Left lung (tissue), 10 donors: ENCODE data around the gene SOD3. TPM values are rescaled to one million over a fixed set of nuclear protein-coding genes. Genes with fewer than 3 reads are reported as not detected.

Experiments
- ATAC-seq: fragments of 200-7000 bp; cut with Tn5 transposase; one replicate; pipeline ENCODE4 v1.9.1; 2020; ENCODE audit warnings: moderate library complexity
- DNase-seq, 4 donors: peaks; one replicate each; pipeline ENCODE4 v3.0.0-alpha.2; 2013 to 2020
- H3K27ac ChIP-seq, 2 donors: fragments of 200-600 bp; sonication (generic) in 1 of 2; one replicate each; pipeline versions ENCODE4 v1.5.0 to v1.8.0; 2020 to 2021
- H3K27me3 ChIP-seq, 2 donors: fragments of 200-600 bp; sonication (generic) in 1 of 2; one replicate each; pipeline versions ENCODE4 v1.5.0 to v1.8.0; 2020 to 2021
- H3K36me3 ChIP-seq, 2 donors: fragments of 200-600 bp; sonication (generic) in 1 of 2; one replicate each; pipeline versions ENCODE4 v1.5.0 to v1.8.0; 2020 to 2021
- H3K4me1 ChIP-seq, 2 donors: fragments of 200-600 bp; one replicate each; pipeline ENCODE4 v1.8.0; 2021
- H3K4me3 ChIP-seq, 2 donors: fragments of 200-600 bp; sonication (generic) in 1 of 2; one replicate each; pipeline versions ENCODE4 v1.5.0 to v1.8.0; 2020 to 2021; ENCODE audit warnings: mild to moderate bottlenecking in 1 of 2
- H3K9me3 ChIP-seq, 2 donors: fragments of 200-600 bp; sonication (generic) in 1 of 2; one replicate each; pipeline versions ENCODE4 v1.5.0 to v1.8.0; 2020 to 2021
- intact Hi-C, 2 donors: fragments of 100-400 bp; cut with DNase I; formaldehyde crosslinking; loops; one replicate each; pipeline versions ENCODE4 v1.11.2 to v1.14.2; 2022
- polyA plus RNA-seq, 6 donors: library from polyadenylated mRNA; unstranded; fragments of 120-200 nt; gene quantifications; one replicate each; pipeline ENCODE4 v1.2.1, GENCODE V29; 2013; ENCODE audit not compliant: insufficient read length in 6 of 6
- total RNA-seq, 2 donors: library from RNA; stranded (reverse); fragmentation: NEBNext Ultra II Directional; extraction: Animal tissue kit (Norgen Biotek cat#: 25700); gene quantifications; one replicate each; pipeline ENCODE4 v1.2.1, GENCODE V29; 2021
- TF ChIP-seq, protein P1 (sequence below), 2 donors: fragments of 200-600 bp; sonication (generic) in 1 of 2; IDR thresholded peaks; one replicate each; pipeline versions ENCODE4 v1.5.0 to v1.8.0; 2021; ENCODE audit warnings: antibody characterized with exemption in 2 of 2
- donor health status: DM: no; HTN: yes; CAD: no.
- donor health status: DM: no; HTN: no; CAD: no.

SOD3 gene
- total and polyA plus RNA-seq, 8 donors, result 12.6 to 236 (median 17.5) TPM

DNA sequence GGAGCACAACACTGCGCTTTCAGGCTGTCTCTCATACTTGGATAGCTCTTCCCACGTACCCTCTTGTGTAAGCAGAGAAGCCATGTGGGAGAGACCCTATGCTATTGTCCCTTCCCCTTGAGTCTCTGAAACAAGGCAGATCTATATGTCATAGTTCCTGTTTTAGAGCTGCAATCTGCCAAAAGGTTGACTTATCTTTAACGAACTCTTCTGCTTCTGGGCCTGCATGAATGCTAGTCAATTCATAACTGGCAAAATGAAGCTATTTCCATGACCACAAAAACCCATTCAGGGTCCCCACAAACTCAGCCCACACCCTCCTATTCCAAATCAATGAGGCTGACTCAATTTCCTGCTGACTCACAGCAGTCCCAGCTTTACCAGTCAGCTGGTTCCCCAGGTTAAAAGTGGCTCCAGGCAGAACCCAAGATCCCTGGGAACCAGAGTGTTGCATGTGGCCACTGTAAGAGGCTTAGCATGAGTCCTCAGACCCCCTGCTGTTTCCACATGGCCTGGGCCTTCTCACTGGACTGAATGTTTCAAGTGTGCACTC lies 25.3 kb upstream of the SOD3 start:
- no peak for DNase-seq
- no peak for ATAC-seq
- TF ChIP-seq, protein P1, sequence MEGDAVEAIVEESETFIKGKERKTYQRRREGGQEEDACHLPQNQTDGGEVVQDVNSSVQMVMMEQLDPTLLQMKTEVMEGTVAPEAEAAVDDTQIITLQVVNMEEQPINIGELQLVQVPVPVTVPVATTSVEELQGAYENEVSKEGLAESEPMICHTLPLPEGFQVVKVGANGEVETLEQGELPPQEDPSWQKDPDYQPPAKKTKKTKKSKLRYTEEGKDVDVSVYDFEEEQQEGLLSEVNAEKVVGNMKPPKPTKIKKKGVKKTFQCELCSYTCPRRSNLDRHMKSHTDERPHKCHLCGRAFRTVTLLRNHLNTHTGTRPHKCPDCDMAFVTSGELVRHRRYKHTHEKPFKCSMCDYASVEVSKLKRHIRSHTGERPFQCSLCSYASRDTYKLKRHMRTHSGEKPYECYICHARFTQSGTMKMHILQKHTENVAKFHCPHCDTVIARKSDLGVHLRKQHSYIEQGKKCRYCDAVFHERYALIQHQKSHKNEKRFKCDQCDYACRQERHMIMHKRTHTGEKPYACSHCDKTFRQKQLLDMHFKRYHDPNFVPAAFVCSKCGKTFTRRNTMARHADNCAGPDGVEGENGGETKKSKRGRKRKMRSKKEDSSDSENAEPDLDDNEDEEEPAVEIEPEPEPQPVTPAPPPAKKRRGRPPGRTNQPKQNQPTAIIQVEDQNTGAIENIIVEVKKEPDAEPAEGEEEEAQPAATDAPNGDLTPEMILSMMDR (IDR thresholded peaks at IDR 0.05), result no peak
- Histone ChIP-seq H3K27ac (no peak overlapping the region), H3K4me1 (no peaks in the 10 kb centered on the region), H3K36me3 (no peaks in the 10 kb centered on the region), H3K4me3 (no peak overlapping the region), H3K27me3 (no peaks in the 10 kb centered on the region), H3K9me3 (no peaks in the 10 kb centered on the region)
- intact Hi-C loops, result no loop called here

DNA sequence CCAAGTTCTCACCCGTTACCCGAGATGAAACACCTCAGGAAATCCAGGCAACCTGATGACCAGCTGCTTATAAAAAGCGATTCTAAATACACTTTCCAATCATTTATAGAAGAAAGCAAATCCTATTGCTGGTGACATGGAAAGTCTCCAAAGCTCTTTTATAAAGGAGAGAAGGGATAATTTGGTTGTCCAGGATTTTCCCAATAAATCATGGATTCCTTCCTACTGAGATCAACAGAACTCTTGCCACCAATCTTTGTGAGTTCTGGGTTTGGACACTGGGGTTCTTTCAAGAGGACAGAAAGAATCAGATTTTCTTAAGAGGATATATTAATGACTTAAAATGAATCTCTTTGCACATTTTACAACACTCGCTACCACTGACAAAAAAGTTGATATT lies 24.7 kb upstream of the SOD3 start:
- ATAC-seq (no peak), DNase-seq (no peak)
- Histone ChIP-seq H3K36me3 (no peaks in the 10 kb centered on the region), H3K9me3 (no peaks in the 10 kb centered on the region), H3K27ac (no peak overlapping the region), H3K4me1 (no peaks in the 10 kb centered on the region), H3K27me3 (no peaks in the 10 kb centered on the region), H3K4me3 (no peak overlapping the region)
- TF ChIP-seq, protein P1 (IDR thresholded peaks at IDR 0.05), result no peak
- intact Hi-C loops, result no loop called here

DNA sequence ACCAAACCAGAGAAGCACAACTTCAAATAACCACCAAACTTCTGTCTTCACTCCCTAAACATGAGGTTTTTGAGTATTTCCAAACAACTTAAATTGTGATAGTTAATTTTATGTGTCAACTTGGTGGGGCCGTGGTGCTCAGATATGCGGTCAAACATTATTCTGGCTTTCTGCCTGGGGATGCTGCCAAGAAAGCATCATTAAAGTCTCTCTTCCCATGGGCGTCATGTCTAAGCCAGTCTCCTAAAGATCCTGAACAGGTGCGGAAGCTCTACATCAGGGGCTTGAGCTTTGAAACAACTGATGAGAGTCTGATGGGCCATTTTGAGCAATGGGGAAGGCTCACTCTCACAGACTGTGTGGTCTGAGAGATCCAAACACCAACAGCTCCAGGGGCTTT lies 24.1 kb upstream of the SOD3 start:
- TF ChIP-seq, protein P1 (IDR thresholded peaks at IDR 0.05), result no peak
- no peak overlapping the region for H3K27ac ChIP-seq
- H3K4me1 ChIP-seq, result no peaks in the 10 kb centered on the region
- no peaks in the 10 kb centered on the region for H3K27me3 ChIP-seq
- intact Hi-C loops, result no loop called here
- no peak for DNase-seq
- H3K4me3 ChIP-seq, result no peak overlapping the region
- ATAC-seq, result no peak
- no peaks in the 10 kb centered on the region for H3K36me3 ChIP-seq
- H3K9me3 ChIP-seq, result no peaks in the 10 kb centered on the region

DNA sequence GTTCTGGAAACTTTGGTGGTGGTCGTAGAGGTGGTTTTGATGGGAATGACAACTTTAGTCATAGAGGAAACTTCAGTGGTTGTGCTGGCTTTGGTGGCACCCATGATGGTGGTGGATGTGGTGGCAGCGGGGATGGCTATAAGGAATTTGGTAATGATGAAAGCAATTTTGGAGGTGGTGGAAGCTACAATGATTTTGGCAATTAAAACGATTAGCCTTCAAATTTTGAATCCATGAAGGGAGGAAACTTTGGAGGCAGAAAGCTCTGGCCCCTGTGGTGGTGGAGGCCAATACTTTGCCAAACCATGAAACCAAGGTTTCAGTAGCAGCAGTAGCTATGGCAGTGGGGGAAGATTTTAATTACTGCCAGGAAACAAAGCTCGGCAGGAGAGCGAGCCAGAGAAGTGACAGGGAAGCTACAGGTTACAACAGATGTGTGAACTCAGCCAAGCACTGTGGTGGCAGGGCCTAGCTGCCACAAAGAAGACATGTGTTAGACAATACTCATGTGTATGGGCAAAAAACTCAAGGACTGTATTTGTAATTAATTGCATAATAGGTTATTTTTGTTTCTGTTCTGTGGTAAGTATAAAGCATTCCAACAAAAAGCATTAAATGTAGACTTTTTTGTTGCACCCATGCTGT lies 23.2 kb upstream of the SOD3 start:
- intact Hi-C loops, result no loop called here
- no peaks in the 10 kb centered on the region for H3K4me1 ChIP-seq
- no peak for DNase-seq
- no peaks in the 10 kb centered on the region for H3K36me3 ChIP-seq
- ATAC-seq, result no peak
- no peak overlapping the region for H3K4me3 ChIP-seq
- no peak overlapping the region for H3K27ac ChIP-seq
- H3K9me3 ChIP-seq, result no peaks in the 10 kb centered on the region
- TF ChIP-seq, protein P1 (IDR thresholded peaks at IDR 0.05), result no peak
- H3K27me3 ChIP-seq, result no peaks in the 10 kb centered on the region

DNA sequence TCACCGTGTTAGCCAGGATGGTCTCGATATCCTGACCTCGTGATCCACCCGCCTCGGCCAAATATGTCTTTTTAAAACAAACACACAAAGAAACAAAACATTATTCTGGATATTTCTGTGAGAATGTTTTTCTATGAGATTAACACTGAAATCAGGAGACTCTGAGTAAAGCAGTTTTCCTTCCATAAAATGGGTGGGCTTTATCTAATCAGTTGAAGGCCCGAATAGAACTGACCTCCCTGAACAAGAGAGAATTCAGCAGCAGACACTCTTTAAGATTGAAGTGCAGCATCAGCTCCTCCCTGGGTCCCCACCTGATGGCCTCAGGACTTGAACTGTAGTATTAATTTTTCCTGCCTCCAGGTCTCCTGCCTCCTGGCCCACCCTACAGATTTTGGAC lies 22.4 kb upstream of the SOD3 start:
- Histone ChIP-seq H3K36me3 (no peaks in the 10 kb centered on the region), H3K27me3 (no peaks in the 10 kb centered on the region), H3K9me3 (no peaks in the 10 kb centered on the region), H3K4me1 (no peaks in the 10 kb centered on the region), H3K4me3 (no peak overlapping the region), H3K27ac (no peak overlapping the region)
- TF ChIP-seq, protein P1 (IDR thresholded peaks at IDR 0.05), result no peak
- intact Hi-C loops, result no loop called here
- no peak for ATAC-seq
- no peak for DNase-seq
